Fibroblast of skin of left quadriceps (primary cell): ENCODE data around the gene LRRC4.

Experiments
- DNase-seq, 2 experiments: peaks; one replicate each; pipeline ENCODE4 v3.0.0-alpha.2; 2013; ENCODE audit warnings: low read depth in 2 of 2

The LRRC4 gene

GRCh38 chr7:127979728-127980126 lies 51.5 kb downstream of the LRRC4 start:
- no peak for DNase-seq

GRCh38 chr7:127979113-127979727 lies 52.0 kb downstream of the LRRC4 start:
- no peak for DNase-seq

GRCh38 chr7:127978421-127978820 lies 52.8 kb downstream of the LRRC4 start:
- DNase-seq: no peak
